GM12891 (cell line): ENCODE results near the gene IL27RA. TPM values are rescaled to one million over a fixed set of nuclear protein-coding genes. Genes with fewer than 3 reads are reported as not detected.
A peak's percentile ranks its signal among the peaks of the same experiment; 100 is the strongest.

Experiments used
- DNase-seq: peaks from one replicate; pipeline ENCODE4 v3.0.0; 2011; ENCODE audit warnings: low spot score; ENCODE audit not compliant: insufficient read length
- FAIRE-seq: peaks from 2 replicates; lab custom pipeline; 2011; peaks lifted over from hg19 to GRCh38; lab: Jason Lieb, UNC
- PAX5 ChIP-seq: IDR thresholded peaks from 2 replicates; pipeline ENCODE4 v1.6.1; 2011; ENCODE audit warnings: low read length, moderate library complexity, mild to moderate bottlenecking; ENCODE audit not compliant: insufficient read depth, severe bottlenecking
- POLR2A ChIP-seq: IDR thresholded peaks from 2 replicates; pipeline ENCODE4 v1.6.1; 2011; ENCODE audit warnings: low read depth, low read length, control low read depth
- POLR2AphosphoS5 ChIP-seq: IDR thresholded peaks from 2 replicates; pipeline ENCODE4 v1.6.1; 2011; ENCODE audit warnings: low read depth, low read length, control low read depth
- POU2F2 ChIP-seq: IDR thresholded peaks from 2 replicates; pipeline ENCODE4 v1.6.1; 2011; ENCODE audit warnings: low read depth, mild to moderate bottlenecking, control low read depth, low read length, moderate library complexity
- SPI1 ChIP-seq: IDR thresholded peaks from 2 replicates; pipeline ENCODE4 v1.6.1; 2011; ENCODE audit warnings: low read depth, low read length, control low read depth
- TAF1 ChIP-seq: IDR thresholded peaks from 2 replicates; pipeline ENCODE4 v1.6.1; 2011; ENCODE audit warnings: low read depth, low read length, control low read depth
- polyA plus RNA-seq: library from polyadenylated mRNA; unstranded; fragments of >200 nt; gene quantifications from one replicate; pipeline ENCODE4 v1.2.1, GENCODE V29; 2012; ENCODE audit warnings: low read depth, missing spikeins, inconsistent platforms; ENCODE audit not compliant: missing spikeins

The IL27RA gene
- polyA plus RNA-seq: 18.4 TPM

GRCh38 chr19:14031719-14032480 is at the start of gene IL27RA:
Gene IL27RA (plus strand): TSS chr19:14031762. CDS start chr19:14031873, 111 bp downstream.
- FAIRE-seq (peak; percentile 82), DNase-seq (peak; percentile 77)
- TF ChIP-seq POLR2A (peak; percentile 54), POU2F2 (0 out of 2 replicates have a peak, but pooled peaks have one; percentile 45), SPI1 (0 out of 2 replicates have a peak, but pooled peaks have one; percentile 12), PAX5 (no peak), TAF1 (no peak; the same call in 1 of the 2 replicates), POLR2AphosphoS5 (0 out of 2 replicates have a peak, but pooled peaks have one; percentile 35)

DNA sequence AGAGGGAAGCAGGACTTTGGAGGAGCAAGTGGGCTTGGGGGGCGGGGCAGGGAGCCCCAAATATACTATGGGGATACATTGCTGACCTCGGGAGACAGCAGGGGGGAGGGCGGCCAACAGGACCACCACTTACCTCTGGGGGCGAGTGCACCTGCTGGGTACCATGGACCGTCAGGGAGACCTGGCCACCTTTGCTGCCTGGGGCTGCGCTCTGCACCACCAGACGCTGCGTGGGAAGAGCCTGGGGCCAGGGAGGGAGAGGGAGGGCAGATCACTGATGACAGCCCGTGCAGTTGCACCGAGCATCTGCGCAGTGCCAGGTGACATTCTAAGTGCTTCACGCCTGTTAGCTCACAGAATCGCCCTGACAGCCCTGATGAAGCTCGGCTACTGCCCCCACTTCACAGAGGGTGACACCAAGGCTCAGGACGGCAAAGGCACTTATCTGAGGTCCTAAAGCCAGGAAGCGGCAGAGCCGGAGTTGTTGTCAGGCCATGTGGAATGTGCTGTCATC is 49.5 kb upstream of the IL27RA start:
- no peak for DNase-seq
- no peak for TF ChIP-seq POLR2AphosphoS5
- no peak for TF ChIP-seq POLR2A
- no peak for TF ChIP-seq TAF1
- no peak for TF ChIP-seq POU2F2
- TF ChIP-seq PAX5: no peak
- no peak for TF ChIP-seq SPI1
- FAIRE-seq: no peak

- TF ChIP-seq POLR2A (no peak), SPI1 (no peak), TAF1 (no peak), PAX5 (no peak), POU2F2 (no peak), POLR2AphosphoS5 (no peak)
- no peak for FAIRE-seq
- DNase-seq: no peak
Observed at GRCh38 chr19:13982773-13983172, 48.8 kb upstream of the IL27RA start.

DNA sequence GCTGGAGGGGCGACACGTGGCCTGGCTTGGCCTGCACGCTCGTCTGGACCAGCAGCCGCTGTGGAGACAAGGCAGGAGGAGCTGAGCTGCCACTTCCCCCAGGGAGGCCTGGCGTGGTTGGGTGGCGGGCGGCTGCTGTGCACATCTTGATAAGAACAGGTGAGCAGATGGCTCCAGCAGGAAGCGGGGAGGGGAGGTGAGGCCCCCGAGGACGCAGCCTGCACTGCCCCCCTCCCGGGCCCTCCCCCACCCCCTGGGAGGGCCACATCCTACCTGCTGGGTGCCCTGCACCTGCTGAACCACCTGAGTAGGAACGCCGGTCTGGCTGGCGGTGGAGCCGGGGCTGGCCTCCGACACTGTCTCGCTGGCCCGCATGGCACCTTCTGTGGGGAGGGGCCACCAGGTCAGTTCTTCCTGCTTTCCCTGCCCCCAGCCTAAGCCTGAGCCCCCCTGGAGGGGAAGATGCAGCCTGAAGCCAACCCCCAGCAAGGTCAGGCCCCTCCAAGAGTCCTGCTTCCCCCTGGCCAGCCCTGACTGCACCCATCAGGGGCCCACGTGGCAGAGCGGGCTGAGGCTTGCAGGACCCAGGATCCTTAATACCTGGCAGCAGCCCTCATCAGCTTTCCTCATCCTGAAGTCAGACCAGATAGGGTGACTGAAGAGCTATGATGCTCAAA is 48.2 kb upstream of the IL27RA start:
- FAIRE-seq (no peak), DNase-seq (no peak)

DNA sequence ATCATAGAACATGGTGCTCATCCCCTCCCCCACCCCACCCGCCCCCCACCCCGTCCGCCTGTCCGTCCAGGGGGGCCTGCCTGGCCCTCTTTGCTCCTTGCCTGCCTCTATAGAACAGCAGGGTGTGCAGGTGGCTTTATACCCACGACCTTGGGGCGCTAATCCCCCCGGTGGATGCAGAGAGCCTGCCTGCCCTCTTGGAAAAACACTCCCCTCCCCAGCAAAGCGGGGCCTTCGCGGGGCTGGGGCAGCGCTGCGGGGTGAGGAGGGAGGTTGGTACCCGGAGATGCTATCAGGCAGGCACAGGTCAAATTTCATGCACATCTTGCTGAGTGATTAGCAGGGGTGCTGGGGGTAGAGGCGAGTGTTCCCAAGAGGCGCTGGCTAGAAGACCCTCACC is 47.4 kb upstream of the IL27RA start:
- no peak for DNase-seq
- no peak for TF ChIP-seq TAF1
- no peak for TF ChIP-seq POLR2A
- TF ChIP-seq POU2F2: no peak
- no peak for TF ChIP-seq PAX5
- no peak for TF ChIP-seq POLR2AphosphoS5
- no peak for TF ChIP-seq SPI1
- no peak for FAIRE-seq

More for the DNA sequence above, 48.2 kb upstream of the IL27RA start:
- TF ChIP-seq POU2F2 (no peak), PAX5 (no peak), TAF1 (no peak), SPI1 (no peak), POLR2A (no peak), POLR2AphosphoS5 (no peak)

DNA sequence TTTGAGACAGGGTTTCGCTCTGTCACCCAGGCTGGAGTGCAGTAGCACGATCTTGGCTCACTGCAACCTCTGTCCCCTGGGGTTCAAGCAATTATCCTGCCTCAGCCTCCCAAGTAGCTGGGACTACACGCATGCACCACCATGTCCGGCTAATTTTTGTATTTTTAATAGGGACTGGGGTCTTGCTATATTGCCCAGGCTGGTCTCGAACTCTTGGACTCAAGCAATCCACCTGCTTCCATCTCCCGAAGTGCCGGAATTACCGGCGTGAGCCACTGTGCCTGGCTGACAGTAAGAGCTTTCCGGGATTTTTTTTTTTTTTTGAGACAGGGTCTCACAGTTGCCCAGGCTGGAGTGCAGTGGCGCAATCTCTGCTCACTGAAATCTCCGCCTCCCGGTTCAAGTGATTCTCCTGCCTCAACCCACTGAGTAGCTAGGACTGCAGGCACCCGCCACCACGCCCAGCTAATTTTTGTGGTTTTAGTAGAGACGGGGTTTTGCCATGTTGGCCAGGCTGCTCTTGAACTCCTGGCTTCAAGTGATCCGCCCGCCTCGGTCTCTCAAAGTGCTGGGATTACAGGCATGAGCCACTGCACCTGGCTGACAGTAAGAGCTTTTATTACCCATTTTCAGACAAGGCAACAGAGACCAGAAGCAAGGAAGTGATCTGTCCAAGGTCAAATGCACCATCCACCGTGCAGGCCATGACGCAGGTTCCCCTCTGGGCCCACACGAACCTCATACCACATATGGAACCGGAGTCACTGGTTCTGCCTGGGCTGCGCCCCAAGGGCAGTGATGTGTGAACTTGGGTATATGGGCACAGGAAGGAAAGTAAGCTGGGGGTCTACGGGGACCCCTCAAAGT is 46.5 kb upstream of the IL27RA start:
- DNase-seq (no peak), FAIRE-seq (peak; percentile 82)
- TF ChIP-seq POLR2AphosphoS5 (no peak), PAX5 (no peak), SPI1 (peak; percentile 38; the same call in 1 of the 2 replicates), TAF1 (no peak)

DNA sequence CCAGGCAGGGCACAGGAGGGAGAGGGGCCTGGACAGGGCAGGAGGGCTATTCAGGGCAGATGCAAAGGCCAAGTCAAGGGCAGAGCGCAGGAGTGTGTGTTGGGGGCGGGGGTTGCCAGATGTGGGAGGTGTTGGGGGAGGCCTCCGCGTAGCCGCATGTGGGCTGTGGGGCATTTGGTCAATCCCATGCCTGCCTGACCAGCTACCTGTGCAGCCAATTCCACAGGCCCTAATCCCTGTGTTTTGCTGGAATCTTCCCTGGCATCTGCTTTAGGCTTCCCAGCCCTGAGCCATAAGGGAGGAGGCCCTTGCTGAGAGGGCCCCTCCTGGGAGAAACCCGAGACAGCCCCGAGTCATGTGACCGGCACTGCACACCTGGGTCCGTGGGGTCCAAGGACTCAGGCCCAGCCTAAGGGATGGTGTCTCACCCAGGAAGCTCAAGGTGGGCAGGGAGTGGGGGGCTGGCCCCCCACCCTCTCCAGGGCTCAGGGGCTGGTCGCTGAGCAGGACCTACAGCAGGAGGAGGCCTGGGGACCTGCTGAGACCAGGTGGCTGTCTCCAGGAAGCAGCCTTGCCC is 45.7 kb upstream of the IL27RA start:
- FAIRE-seq (no peak), DNase-seq (peak; percentile 59)
- TF ChIP-seq POLR2AphosphoS5 (no peak), SPI1 (no peak), PAX5 (no peak), TAF1 (no peak), POU2F2 (no peak), POLR2A (no peak)

DNA sequence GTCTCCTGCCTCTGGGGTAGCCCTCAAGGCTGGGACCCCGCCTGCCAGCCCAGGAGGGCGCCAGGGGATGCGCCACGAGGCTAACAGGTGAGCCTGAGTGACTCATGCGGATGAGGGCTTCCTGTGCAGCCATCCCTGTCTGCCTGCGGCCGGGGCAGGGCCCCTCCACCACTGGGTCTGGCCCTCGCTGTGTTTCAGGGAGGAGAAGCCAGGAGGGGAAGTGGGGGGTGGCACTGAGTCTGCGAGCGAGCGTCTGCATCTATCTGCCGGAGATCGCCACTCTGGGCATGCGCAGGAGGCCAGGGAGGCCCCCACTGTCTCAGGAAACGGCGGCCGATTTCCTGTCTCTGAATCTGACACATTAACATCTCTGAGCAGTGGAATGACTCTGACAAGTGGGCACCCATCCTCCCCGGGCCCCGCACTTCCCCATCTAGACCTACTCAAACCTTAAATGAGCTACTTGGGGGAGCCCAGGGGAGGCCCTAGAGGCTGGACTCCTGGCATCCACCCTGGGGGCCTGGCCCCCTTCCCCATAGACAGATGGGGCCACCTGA is 45.1 kb upstream of the IL27RA start:
- DNase-seq: peak; percentile 100
- TF ChIP-seq POLR2A (peak; percentile 20; the same call in 1 of the 2 replicates), SPI1 (peak; percentile 84), POU2F2 (peak; percentile 20; the same call in 1 of the 2 replicates), POLR2AphosphoS5 (peak; percentile 58; the same call in 1 of the 2 replicates), PAX5 (peak; percentile 60), TAF1 (no peak; the same call in 1 of the 2 replicates)
- peak; percentile 99 for FAIRE-seq

- peak; percentile 71 for FAIRE-seq
- TF ChIP-seq POU2F2 (no peak), TAF1 (no peak), POLR2AphosphoS5 (no peak), PAX5 (no peak), SPI1 (no peak), POLR2A (no peak)
- no peak for DNase-seq
Observed at GRCh38 chr19:13987101-13987890, 44.3 kb upstream of the IL27RA start.
